Keratinocyte (primary cell): ENCODE results near the gene UBE2I. TPM values are rescaled to one million over a fixed set of nuclear protein-coding genes. Genes with fewer than 3 reads are reported as not detected.

Experiments used
- DNase-seq: peaks from one replicate; pipeline ENCODE4 v3.0.0-alpha.2; 2011; ENCODE audit warnings: low read depth, missing footprints, low spot score
- FAIRE-seq: peaks from 2 replicates; lab custom pipeline; 2011; peaks lifted over from hg19 to GRCh38; lab: Jason Lieb, UNC
- H2AFZ ChIP-seq: 2 replicates; pipeline ENCODE4 v1.6.0; 2012; ENCODE audit warnings: low read length, control low read depth, inconsistent platforms; ENCODE audit not compliant: control insufficient read depth
- H3K27ac ChIP-seq: 2 replicates; pipeline ENCODE4 v1.5.1; 2011; ENCODE audit warnings: low read length; ENCODE audit not compliant: control insufficient read depth, insufficient read depth
- H3K27me3 ChIP-seq: 3 replicates; pipeline ENCODE4 v1.6.0; 2011; ENCODE audit warnings: low read length; ENCODE audit not compliant: control insufficient read depth, insufficient read depth; ENCODE audit errors: extremely low read depth
- H3K36me3 ChIP-seq, 2 experiments: 2 replicates in 1 of 2; 3 replicates in 1 of 2; pipeline ENCODE4 v1.5.1; 2011; ENCODE audit warnings: low read length in 2 of 2, mild to moderate bottlenecking in 1 of 2; ENCODE audit not compliant: control insufficient read depth in 2 of 2, insufficient read depth in 2 of 2; ENCODE audit errors: extremely low read depth in 1 of 2
- H3K4me1 ChIP-seq: 3 replicates; pipeline ENCODE4 v1.5.1; 2011; ENCODE audit warnings: low read length; ENCODE audit not compliant: control insufficient read depth, insufficient read depth; ENCODE audit errors: extremely low read depth
- H3K4me2 ChIP-seq: 3 replicates; pipeline ENCODE4 v1.6.0; 2011; ENCODE audit warnings: low read depth, low read length; ENCODE audit not compliant: control insufficient read depth, insufficient read depth; ENCODE audit errors: extremely low read depth
- H3K4me3 ChIP-seq, 3 experiments: fragments of 200-600 bp in 1 of 3; sonication (generic) in 1 of 3; 2 replicates in 2 of 3; 3 replicates in 1 of 3; pipeline ENCODE4 v1.5.1; 2011 to 2016; ENCODE audit warnings: low read length in 3 of 3, mild to moderate bottlenecking in 3 of 3, control low read depth in 2 of 3, inconsistent platforms in 1 of 3, low read depth in 1 of 3, mixed read lengths in 1 of 3, mixed run types in 1 of 3, moderate library complexity in 1 of 3; ENCODE audit not compliant: control insufficient read depth in 2 of 3, insufficient read depth in 2 of 3; ENCODE audit errors: extremely low read depth in 1 of 3
- H3K79me2 ChIP-seq: 2 replicates; pipeline ENCODE4 v1.6.0; 2012; ENCODE audit warnings: low read length; ENCODE audit not compliant: control insufficient read depth, insufficient read depth
- H3K9ac ChIP-seq: 3 replicates; pipeline ENCODE4 v1.6.0; 2011; ENCODE audit warnings: low read length; ENCODE audit not compliant: control insufficient read depth, insufficient read depth; ENCODE audit errors: extremely low read depth
- H3K9me1 ChIP-seq: 3 replicates; pipeline ENCODE4 v1.6.0; 2011; ENCODE audit warnings: low read length; ENCODE audit not compliant: control insufficient read depth, insufficient read depth; ENCODE audit errors: extremely low read depth
- H3K9me3 ChIP-seq: 2 replicates; pipeline ENCODE4 v1.5.1; 2012; ENCODE audit warnings: low read depth, low read length; ENCODE audit not compliant: control insufficient read depth
- H4K20me1 ChIP-seq: 3 replicates; pipeline ENCODE4 v1.6.0; 2011; ENCODE audit warnings: low read length; ENCODE audit not compliant: control insufficient read depth, insufficient read depth; ENCODE audit errors: extremely low read depth
- CTCF ChIP-seq, 3 experiments: IDR thresholded peaks in 1 of 3; conservative IDR thresholded peaks in 1 of 3; optimal IDR thresholded peaks in 1 of 3; 2 replicates in 2 of 3; 3 replicates in 1 of 3; pipeline versions ENCODE3 to v1.5.1; 2011; ENCODE audit warnings: low read length in 3 of 3, mild to moderate bottlenecking in 3 of 3, moderate library complexity in 2 of 3, control low read depth in 1 of 3, inconsistent platforms in 1 of 3; ENCODE audit not compliant: insufficient read depth in 2 of 3; ENCODE audit errors: extremely low read depth in 1 of 3
- EZH2 ChIP-seq: IDR thresholded peaks from one replicate; pipeline ENCODE4 v1.6.1; 2012; ENCODE audit warnings: inconsistent platforms, mild to moderate bottlenecking, low read length, moderate library complexity
- dilution Hi-C: fragments of 300-500 bp; cut with MboI; formaldehyde crosslinking; loops from one replicate; pipeline ENCODE4 v1.7.0; 2020; ENCODE audit warnings: low sequenced_read_pairs; ENCODE audit not compliant: extremely low pct_ligation_motif_present
- polyA plus RNA-seq, 5 experiments: library from polyadenylated mRNA; depleted of rRNA in 3 of 5; stranded (reverse) in 3 of 5; stranded (forward) in 1 of 5; unstranded in 1 of 5; fragments of >200 nt; gene quantifications; 1 replicate in 1 of 5; 2 replicates in 3 of 5; 3 replicates in 1 of 5; pipeline versions ENCODE4 v1.2.1 to v1.2.3, GENCODE V29; 2011 to 2012; ENCODE audit warnings: missing spikeins in 2 of 5, low read depth in 1 of 5, low replicate concordance in 1 of 5

Gene UBE2I
- polyA plus RNA-seq, 1 donor (not counting 4 experiments of a cell fraction or from before 2014, with no cell fraction given) = 157 TPM

GRCh38 chr16:1349351-1349750, 39.9 kb downstream of the UBE2I start:
- H3K4me1 ChIP-seq = peaks cover 30% of the 10 kb centered on the region
- H3K27me3 ChIP-seq = no peaks in the 10 kb centered on the region
- dilution Hi-C loops = no loop called here
- H3K27ac ChIP-seq = no peak overlapping the region
- no peaks in the 10 kb centered on the region for H3K9me3 ChIP-seq
- H3K9me1 ChIP-seq = peaks cover 4% of the 10 kb centered on the region
- H3K79me2 ChIP-seq = peaks cover 39% of the 10 kb centered on the region
- H2AFZ ChIP-seq = no peak overlapping the region
- DNase-seq (no peak), FAIRE-seq (no peak)
- TF ChIP-seq EZH2 (no peak), CTCF (optimal IDR thresholded peaks at IDR 0.05 in 1 of 3, IDR thresholded peaks at IDR 0.05 in 1 of 3, conservative IDR thresholded peaks at IDR 0.05 in 1 of 3; ENCODE audit: extremely low read depth in 1 of 3, insufficient read depth in 2 of 3, low read length in 3 of 3) (no peak)
- H4K20me1 ChIP-seq = peaks cover 2% of the 10 kb centered on the region
- H3K9ac ChIP-seq = no peak overlapping the region
- no peak overlapping the region for H3K4me3 ChIP-seq
- H3K4me2 ChIP-seq = no peak overlapping the region
- peaks cover 12 to 15% of the 10 kb centered on the region in 2 experiments for H3K36me3 ChIP-seq

- Histone ChIP-seq H3K9me1 (peaks cover 4% of the 10 kb centered on the region), H3K27me3 (no peaks in the 10 kb centered on the region), H3K4me2 (no peak overlapping the region), H3K36me3 (peaks cover 12 to 15% of the 10 kb centered on the region in 2 experiments), H4K20me1 (peaks cover 2% of the 10 kb centered on the region), H2AFZ (no peak overlapping the region), H3K4me1 (peaks cover 30% of the 10 kb centered on the region), H3K9me3 (no peaks in the 10 kb centered on the region), H3K27ac (no peak overlapping the region), H3K9ac (no peak overlapping the region), H3K79me2 (peaks cover 45% of the 10 kb centered on the region), H3K4me3 (no peak overlapping the region)
- DNase-seq = no peak
- FAIRE-seq = no peak
- no peak for TF ChIP-seq CTCF (optimal IDR thresholded peaks at IDR 0.05 in 1 of 3, IDR thresholded peaks at IDR 0.05 in 1 of 3, conservative IDR thresholded peaks at IDR 0.05 in 1 of 3; ENCODE audit: extremely low read depth in 1 of 3, insufficient read depth in 2 of 3, low read length in 3 of 3)
- TF ChIP-seq EZH2 = no peak
- dilution Hi-C loops = no loop called here
Observed at GRCh38 chr16:1349951-1350350, 40.5 kb downstream of the UBE2I start.
